Right lobe of liver (tissue), 6 donors: ENCODE results near the gene STK32A. TPM values are rescaled to one million over a fixed set of nuclear protein-coding genes. Genes with fewer than 3 reads are reported as not detected.
A peak's percentile ranks its signal among the peaks of the same experiment; 100 is the strongest.

Experiments used
- ATAC-seq, 4 donors: fragments of 200-7000 bp; cut with Tn5 transposase; one replicate each; pipeline ENCODE4 v1.9.1; 2020; ENCODE audit warnings: mild to moderate bottlenecking in 4 of 4, moderate library complexity in 4 of 4
- DNase-seq, 3 donors: peaks; one replicate each; pipeline ENCODE4 v3.0.0-alpha.2; 2020
- H3K27ac ChIP-seq, 3 donors: fragments of 200-600 bp; one replicate each; pipeline ENCODE4 v1.8.0; 2022
- H3K27me3 ChIP-seq, 2 donors: fragments of 200-600 bp; one replicate each; pipeline ENCODE4 v1.8.0; 2022
- H3K36me3 ChIP-seq, 4 donors: fragments of 200-600 bp; sonication (generic) in 1 of 4; one replicate each; pipeline versions ENCODE4 v1.5.1 to v1.8.0; 2017 to 2022; ENCODE audit warnings: control low read depth in 1 of 4
- H3K4me1 ChIP-seq, 4 donors: fragments of 200-600 bp; sonication (generic) in 1 of 4; one replicate each; pipeline versions ENCODE4 v1.5.1 to v1.8.0; 2017 to 2022; ENCODE audit warnings: control low read depth in 1 of 4
- H3K4me3 ChIP-seq, 3 donors: fragments of 200-600 bp; one replicate each; pipeline ENCODE4 v1.8.0; 2022
- H3K9me3 ChIP-seq, 4 donors: fragments of 200-600 bp; sonication (generic) in 1 of 4; one replicate each; pipeline versions ENCODE4 v1.5.1 to v1.8.0; 2017 to 2022; ENCODE audit warnings: control low read depth in 1 of 4
- POLR2A ChIP-seq: fragments of 450-650 bp; IDR thresholded peaks from one replicate; pipeline ENCODE4 v1.6.1; 2017; ENCODE audit warnings: antibody characterized with exemption, mild to moderate bottlenecking
- WGBS: methylation state at CpG from one replicate; pipeline ENCODE4 v1.1.6; 2018; ENCODE audit warnings: low coverage, low lambda C conversion rate; ENCODE audit not compliant: insufficient coverage; ENCODE audit errors: missing lambda C conversion rate; 5-methylcytosine and 5-hydroxymethylcytosine counted together
- intact Hi-C, 2 donors: fragments of 100-400 bp; cut with DNase I; formaldehyde crosslinking; loops; one replicate each; pipeline versions ENCODE4 v1.11.2 to v1.14.1; 2022
- total RNA-seq, 6 experiments: library from RNA; depleted of rRNA in 2 of 6; stranded (reverse); fragments of >200 nt in 2 of 6; fragmentation: NEBNext Ultra II Directional in 3 of 6; extraction: Animal tissue kit (Norgen Biotek cat#: 25700) in 3 of 6; gene quantifications; one replicate each; pipeline versions ENCODE4 v1.1.0 to v1.2.4, GENCODE V29; 2016 to 2023
- TF ChIP-seq, protein P1 (sequence below), 4 donors: fragments of 200-600 bp in 3 of 4; fragments of 450-650 bp in 1 of 4; IDR thresholded peaks; one replicate each; pipeline versions ENCODE4 v1.5.1 to v1.8.0; 2016 to 2022; ENCODE audit warnings: antibody characterized with exemption in 4 of 4, mild to moderate bottlenecking in 2 of 4
- donor health status: DM: no; HTN: yes; CAD: no.
- donor health status: DM: no; HTN: no; CAD: no.
- donor health status: DM: no; HTN: no; CAD: no.
- donor health status: DM: no; HTN: yes; CAD: no.
- donor health status: DM: no; HTN: yes; CAD: no.

The STK32A gene
- total RNA-seq, 6 experiments from 2014 or later = 0.05 to 0.42 (median 0.15) TPM; not detected in 3

GRCh38 chr5:147373328-147373727 lies 138.5 kb downstream of the STK32A start:
- no peaks in the 10 kb centered on the region for H3K9me3 ChIP-seq
- intact Hi-C loops = no loop called here
- no peaks in the 10 kb centered on the region for H3K27me3 ChIP-seq
- no peak overlapping the region for H3K4me3 ChIP-seq
- no peaks in the 10 kb centered on the region for H3K4me1 ChIP-seq
- no peak overlapping the region for H3K27ac ChIP-seq
- H3K36me3 ChIP-seq = no peaks in the 10 kb centered on the region
- ATAC-seq (no peak), DNase-seq (no peak)
- WGBS = 61% methylated on average over 3 of the region's 3 CpGs
- TF ChIP-seq POLR2A = no peak
- TF ChIP-seq, protein P1, sequence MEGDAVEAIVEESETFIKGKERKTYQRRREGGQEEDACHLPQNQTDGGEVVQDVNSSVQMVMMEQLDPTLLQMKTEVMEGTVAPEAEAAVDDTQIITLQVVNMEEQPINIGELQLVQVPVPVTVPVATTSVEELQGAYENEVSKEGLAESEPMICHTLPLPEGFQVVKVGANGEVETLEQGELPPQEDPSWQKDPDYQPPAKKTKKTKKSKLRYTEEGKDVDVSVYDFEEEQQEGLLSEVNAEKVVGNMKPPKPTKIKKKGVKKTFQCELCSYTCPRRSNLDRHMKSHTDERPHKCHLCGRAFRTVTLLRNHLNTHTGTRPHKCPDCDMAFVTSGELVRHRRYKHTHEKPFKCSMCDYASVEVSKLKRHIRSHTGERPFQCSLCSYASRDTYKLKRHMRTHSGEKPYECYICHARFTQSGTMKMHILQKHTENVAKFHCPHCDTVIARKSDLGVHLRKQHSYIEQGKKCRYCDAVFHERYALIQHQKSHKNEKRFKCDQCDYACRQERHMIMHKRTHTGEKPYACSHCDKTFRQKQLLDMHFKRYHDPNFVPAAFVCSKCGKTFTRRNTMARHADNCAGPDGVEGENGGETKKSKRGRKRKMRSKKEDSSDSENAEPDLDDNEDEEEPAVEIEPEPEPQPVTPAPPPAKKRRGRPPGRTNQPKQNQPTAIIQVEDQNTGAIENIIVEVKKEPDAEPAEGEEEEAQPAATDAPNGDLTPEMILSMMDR (IDR thresholded peaks at IDR 0.05) = no peak

GRCh38 chr5:147375151-147375550 lies 140.3 kb downstream of the STK32A start:
- Histone ChIP-seq H3K36me3 (no peaks in the 10 kb centered on the region), H3K4me1 (no peaks in the 10 kb centered on the region), H3K4me3 (no peak overlapping the region), H3K27ac (no peak overlapping the region), H3K9me3 (no peaks in the 10 kb centered on the region), H3K27me3 (no peaks in the 10 kb centered on the region)
- no peak for ATAC-seq
- WGBS = 61% methylated on average over 4 of the region's 5 CpGs
- no peak for DNase-seq
- intact Hi-C loops = no loop called here
- TF ChIP-seq POLR2A = no peak
- TF ChIP-seq, protein P1 (IDR thresholded peaks at IDR 0.05) = no peak

DNA sequence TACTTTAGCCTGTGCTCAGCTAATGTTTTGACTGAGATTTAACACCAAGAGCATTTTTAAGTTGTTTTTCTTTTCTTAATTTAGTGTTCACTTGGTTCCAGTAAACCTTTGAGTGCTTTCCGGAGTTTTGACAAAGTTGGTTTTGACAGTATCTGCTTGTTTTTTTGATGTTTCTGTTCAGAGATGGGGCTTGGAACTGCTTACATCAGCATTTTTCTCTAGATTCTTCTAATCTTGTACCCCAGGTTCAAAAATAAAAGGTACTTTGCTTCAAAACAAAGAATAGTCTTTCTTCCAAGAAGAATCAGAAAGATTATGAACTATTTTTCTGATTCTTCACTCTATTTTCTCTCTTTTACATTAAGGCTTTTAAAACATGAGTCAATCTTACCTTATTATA lies 142.9 kb downstream of the STK32A start:
- Histone ChIP-seq H3K4me1 (no peaks in the 10 kb centered on the region), H3K27me3 (no peaks in the 10 kb centered on the region), H3K36me3 (no peaks in the 10 kb centered on the region), H3K4me3 (no peak overlapping the region), H3K27ac (no peak overlapping the region), H3K9me3 (no peaks in the 10 kb centered on the region)
- intact Hi-C loops = no loop called here
- no peak for TF ChIP-seq POLR2A
- TF ChIP-seq, protein P1 (IDR thresholded peaks at IDR 0.05) = no peak
- WGBS = 73% methylated on average over 1 of the region's 1 CpG
- ATAC-seq (no peak), DNase-seq (no peak)

DNA sequence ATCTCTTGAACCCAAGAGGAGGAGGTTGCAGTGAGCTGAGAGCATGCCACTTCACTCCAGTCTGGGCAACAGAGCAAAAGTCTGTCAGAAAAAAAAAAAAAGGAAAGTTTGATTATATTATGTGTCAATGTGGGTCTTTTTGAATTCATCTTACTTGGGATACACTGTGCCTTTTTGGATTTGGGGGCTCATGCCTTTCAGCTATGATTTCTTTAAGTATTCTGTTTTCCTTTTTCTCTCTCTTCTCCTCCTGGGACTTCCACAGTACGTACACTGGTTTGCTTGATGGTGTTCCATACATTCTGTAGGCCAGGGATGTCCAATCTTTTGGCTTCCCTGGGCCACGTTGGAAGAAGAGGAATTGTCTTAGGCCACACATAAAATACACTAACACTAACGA lies 146.7 kb downstream of the STK32A start:
- Histone ChIP-seq H3K4me1 (no peaks in the 10 kb centered on the region), H3K27me3 (no peaks in the 10 kb centered on the region), H3K4me3 (no peak overlapping the region), H3K36me3 (no peaks in the 10 kb centered on the region), H3K9me3 (no peaks in the 10 kb centered on the region), H3K27ac (no peak overlapping the region)
- no peak for DNase-seq
- no peak for ATAC-seq
- 51% methylated on average over 3 of the region's 3 CpGs for WGBS
- TF ChIP-seq, protein P1 (IDR thresholded peaks at IDR 0.05) = no peak
- TF ChIP-seq POLR2A = no peak
- intact Hi-C loops = no loop called here

GRCh38 chr5:147382776-147383175 lies 147.9 kb downstream of the STK32A start:
- 58% methylated on average over 3 of the region's 4 CpGs for WGBS
- no peaks in the 10 kb centered on the region for H3K36me3 ChIP-seq
- no peak for TF ChIP-seq POLR2A
- TF ChIP-seq, protein P1 (IDR thresholded peaks at IDR 0.05) = no peak
- H3K27ac ChIP-seq = no peak overlapping the region
- H3K4me3 ChIP-seq = peak overlapping the region in 2 of 3 donors; percentile 14 to 28
- no peaks in the 10 kb centered on the region for H3K27me3 ChIP-seq
- ATAC-seq (no peak), DNase-seq (no peak)
- H3K9me3 ChIP-seq = no peaks in the 10 kb centered on the region
- intact Hi-C loops = no loop called here
- H3K4me1 ChIP-seq = no peaks in the 10 kb centered on the region
